ENCODE results near the gene TOP2B.

- TF ChIP-seq CTCF (IDR thresholded peaks at IDR 0.05; ENCODE audit: low read depth, low read length): no peak
- TF ChIP-seq EZH2phosphoT487 (IDR thresholded peaks at IDR 0.05; ENCODE audit: low read depth): no peak
Observed at GRCh38 chr3:25683882-25684281, 19.2 kb upstream of the TOP2B start.
